SK-MEL-5 (cell line): Measurements from ENCODE around the gene LYZL1. TPM values are rescaled to one million over a fixed set of nuclear protein-coding genes. Genes with fewer than 3 reads are reported as not detected.
"Not testable (repeated sequence)": the region's sequence is repeated elsewhere in the genome, so short reads cannot be mapped to it uniquely, and the experiment has no call there.

Experiments used
- DNase-seq: peaks from one replicate; pipeline ENCODE4 v3.0.0-alpha.2; 2016; ENCODE audit warnings: low read depth, low spot score
- in situ Hi-C: cut with HindIII; loops from 2 replicates; pipeline ENCODE4 v1.10.0; 2016; ENCODE audit warnings: low sequenced_read_pairs, high pct_unique_total_duplicates, low pct_unique_long_range_greater_than_20kb
- polyA plus RNA-seq, 2 experiments: library from polyadenylated mRNA; depleted of rRNA; stranded (reverse); fragments of >200 nt; gene quantifications; 2 replicates each; pipeline ENCODE4 v1.2.3, GENCODE V29; 2015
- total RNA-seq: library from RNA; depleted of rRNA; stranded (reverse); fragments of >200 nt; shearing (Covaris generic); gene quantifications from 2 replicates; pipeline ENCODE4 v1.2.3, GENCODE V29; 2014; rRNA removed

The LYZL1 gene
- total RNA-seq, result not detected in 2 replicates
- polyA plus RNA-seq (2015; cell fraction: cytosol; rRNA removed), result not detected in 2 replicates
- polyA plus RNA-seq (2015; cell fraction: nucleus; rRNA removed), result not detected in 2 replicates

DNA sequence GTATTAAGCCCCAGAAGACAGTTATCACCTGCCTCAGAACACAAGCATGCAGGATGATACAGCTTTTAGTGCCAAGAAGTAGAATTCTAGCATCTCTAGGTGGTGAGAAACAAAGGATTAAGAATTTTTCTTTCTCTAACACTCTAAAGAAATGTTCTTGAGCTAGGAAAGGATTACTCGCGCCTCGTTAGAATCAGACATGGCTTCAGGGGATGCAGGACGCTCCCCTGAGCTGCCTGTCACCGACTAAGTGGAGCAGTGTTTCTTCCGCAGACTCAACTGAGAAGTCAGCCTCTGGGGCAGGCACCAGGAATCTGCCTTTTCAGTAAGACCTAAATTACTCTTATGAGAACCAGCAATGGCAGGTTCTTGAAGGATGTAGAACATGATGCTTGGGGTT lies at the start of gene LYZL1:
LYZL1 (plus strand) TSS at position 165 of the 400 bp plus-strand sequence. CDS start 2,798 bp downstream, outside the sequence.
- in situ Hi-C loops, DNase-seq: not testable (repeated sequence)

DNA sequence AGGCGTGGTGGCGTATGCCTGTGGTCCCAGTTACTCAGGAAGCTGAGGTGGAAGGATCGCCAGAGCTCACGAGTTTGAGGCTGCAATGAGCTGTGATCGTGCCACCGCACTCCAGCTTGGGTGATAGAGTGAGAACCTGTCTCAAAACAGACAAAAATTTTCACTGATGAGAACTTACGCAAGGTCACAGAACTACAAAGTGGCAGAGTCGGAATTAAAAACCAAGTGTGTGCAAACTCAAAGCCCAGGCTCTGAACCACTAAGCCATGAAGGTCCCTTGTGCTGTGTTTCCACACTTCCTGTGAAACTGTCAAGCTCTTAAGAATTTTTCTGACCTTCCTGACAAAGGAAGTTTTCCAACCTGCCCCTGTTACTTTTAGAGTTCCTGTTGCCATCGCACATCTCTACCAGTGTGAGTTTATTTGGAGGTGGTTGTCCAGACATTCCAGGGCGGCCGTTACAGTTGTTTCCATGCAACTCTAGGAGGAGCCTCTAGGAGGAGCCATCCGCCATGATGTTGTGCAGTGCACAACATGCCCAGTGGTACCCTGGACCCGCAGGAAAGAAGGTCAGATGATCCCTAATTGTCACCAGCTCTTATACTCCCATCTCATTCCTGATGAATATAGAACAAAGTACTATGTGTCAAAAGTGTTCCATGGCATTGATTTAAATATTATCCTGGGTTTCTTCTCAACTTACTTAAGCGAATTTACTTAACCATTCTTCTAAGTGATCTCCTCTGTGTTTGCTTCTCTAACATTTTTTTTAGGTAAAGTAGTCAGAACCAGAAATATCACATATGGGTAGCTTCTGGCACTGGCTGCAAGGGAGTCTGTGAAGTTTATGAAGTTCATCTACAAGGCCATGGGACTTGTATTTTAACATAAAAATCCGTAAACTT lies 49.0 kb upstream of the LYZL1 start:
- in situ Hi-C loops, result no loop called here
- DNase-seq, result peak; percentile 60

DNA sequence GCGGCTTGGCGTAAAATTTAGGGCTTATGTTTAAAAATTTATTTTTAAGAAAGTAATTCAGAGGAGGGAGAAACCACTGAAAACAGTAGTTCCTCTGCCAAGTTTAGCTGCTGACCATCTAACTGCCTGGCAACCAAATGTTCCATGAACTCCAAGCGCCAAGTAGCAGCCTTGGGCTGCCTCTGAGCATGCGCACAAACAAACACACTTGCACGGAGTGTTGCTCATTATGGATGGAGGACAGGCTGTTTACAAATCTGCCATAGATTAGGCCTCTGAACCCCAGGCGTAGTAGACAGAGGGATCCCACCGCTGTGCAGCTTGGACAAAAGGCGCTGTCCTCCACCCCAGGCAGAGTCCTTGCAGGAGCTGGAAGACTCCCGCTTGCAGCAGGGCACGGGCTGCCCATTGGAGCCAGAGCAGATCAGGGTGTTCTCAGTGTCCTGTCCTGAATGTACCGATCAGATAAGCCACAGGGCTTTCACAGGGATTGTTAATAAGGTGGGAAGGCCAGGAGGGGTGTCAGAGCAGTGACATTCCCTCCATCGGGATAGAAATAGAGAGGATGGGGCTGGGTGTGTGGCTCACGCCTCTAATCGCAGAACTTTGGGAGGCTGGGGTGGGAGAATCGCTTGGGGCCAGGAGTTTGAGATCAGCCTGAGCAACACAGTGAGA lies 47.7 kb upstream of the LYZL1 start:
- in situ Hi-C loops, result no loop called here
- no peak for DNase-seq

DNA sequence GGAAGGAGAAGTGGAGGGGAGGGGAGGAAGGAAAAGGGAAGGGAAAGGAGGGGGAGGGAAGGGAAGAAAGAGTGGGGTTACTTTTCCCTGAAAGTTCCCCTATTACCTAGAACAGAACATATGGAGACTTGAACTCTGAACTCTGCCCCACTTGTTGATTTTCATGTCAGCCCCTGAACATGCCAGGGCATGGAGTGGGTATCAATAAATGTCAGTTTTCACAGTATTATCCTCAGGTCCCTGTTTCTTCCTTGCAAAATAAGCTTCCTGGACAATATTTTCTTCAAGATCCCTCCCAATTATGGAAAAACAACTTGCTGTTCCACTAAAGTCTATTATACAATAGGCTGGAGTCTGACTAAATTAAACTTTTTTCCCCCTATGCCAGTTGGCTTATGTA lies 46.9 kb upstream of the LYZL1 start:
- DNase-seq, result no peak

DNA sequence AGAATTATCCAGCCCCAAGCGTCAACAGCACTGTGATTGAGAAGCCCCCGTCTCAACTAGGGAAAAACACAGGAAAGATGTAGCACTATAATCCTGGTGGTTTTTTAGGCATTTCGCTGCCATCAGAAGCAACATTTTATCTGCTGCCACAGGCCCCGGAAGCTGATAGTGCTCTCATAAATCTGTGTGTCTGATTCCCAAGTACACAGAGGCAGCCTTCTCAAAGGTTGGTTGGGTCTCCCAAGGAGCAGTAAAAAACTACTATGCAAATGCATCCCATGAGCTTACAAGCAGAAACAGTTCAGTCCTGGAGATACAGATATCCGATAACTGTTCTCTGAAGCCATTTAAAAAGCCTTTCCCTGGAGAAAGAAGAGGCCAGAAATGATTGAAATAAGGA lies 45.8 kb upstream of the LYZL1 start:
- in situ Hi-C loops, result no loop called here

More for the DNA sequence above, 46.9 kb upstream of the LYZL1 start:
- in situ Hi-C loops, result no loop called here

DNA sequence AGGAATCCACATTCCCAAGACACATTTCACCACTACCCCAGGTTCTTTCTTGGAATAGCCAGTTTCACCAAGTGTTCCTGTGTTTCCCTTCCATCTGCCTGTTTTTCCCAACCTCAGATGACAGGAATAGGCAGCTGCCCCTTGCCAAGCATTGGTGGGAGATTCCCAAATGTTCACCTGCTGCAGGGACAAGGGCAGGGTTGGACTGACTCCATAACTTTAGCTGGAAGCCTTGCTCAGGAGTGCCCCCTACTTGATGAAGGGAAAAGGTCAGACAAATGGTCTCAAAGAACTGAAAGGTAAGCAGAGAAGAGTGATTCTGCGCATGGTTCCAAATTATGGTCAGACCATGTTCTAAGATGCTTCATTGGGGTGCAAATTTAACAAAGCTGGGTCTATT lies 45.1 kb upstream of the LYZL1 start:
- in situ Hi-C loops, result no loop called here

More for the DNA sequence above, 45.8 kb upstream of the LYZL1 start:
- DNase-seq, result no peak

DNA sequence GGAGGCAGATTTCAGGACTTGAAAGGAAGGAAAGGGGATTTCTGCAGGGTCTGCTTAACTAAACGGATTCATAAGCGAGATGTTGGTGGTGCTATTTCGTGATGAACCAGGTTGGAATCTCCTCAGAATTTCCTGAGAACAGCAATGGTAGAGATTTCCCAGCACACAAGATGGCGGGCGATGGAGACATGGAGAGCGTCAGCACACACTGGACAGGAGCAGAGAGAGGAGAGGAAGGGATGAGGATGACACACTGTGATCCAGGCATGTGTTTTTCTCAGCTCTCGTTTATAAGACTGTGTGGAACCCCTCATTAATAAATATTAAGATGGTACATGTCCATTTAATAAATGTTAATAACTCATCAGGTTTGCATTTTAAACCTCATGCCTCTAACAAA lies 43.9 kb upstream of the LYZL1 start:
- peak; percentile 81 for DNase-seq
- in situ Hi-C loops, result no loop called here

More for the DNA sequence above, 45.1 kb upstream of the LYZL1 start:
- peak; percentile 82 for DNase-seq

DNA sequence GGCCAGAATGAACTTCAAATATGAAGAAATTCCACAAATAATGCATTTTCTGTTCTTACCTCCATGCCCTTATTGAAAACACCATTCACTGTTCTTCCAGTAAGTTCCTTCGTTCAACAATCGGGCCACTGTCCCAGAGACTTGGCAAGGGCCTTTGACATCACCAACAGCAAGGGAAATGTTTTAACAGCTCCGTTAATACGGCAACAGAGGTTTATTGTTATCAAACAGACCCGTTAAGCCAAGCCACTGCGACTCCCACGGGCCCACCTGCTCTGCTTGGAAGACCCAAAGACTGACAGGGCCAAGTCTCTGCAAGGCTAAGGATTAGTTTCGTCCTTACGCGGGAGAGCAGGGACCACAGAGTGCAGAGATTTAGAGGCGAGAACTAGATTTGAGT lies 43.4 kb upstream of the LYZL1 start:
- DNase-seq, result peak; percentile 99
- in situ Hi-C loops, result no loop called here

DNA sequence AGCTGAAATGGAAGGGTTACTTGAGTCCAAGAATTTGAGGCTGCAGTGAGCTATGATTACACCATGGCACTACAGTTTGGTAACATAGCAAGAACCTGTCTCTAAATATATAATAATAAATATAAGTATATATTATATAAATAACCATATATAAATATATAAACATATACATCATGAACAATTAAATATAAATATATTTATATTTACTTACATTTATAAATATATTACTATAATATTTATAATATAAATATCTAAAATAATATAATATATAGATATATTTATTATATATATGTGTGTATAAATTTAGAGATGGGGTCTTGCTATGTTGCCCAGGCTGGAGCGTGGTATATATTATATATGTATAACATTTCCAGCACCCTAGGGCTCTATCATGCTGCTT lies 42.4 kb upstream of the LYZL1 start:
- DNase-seq, result no peak
- in situ Hi-C loops, result no loop called here

DNA sequence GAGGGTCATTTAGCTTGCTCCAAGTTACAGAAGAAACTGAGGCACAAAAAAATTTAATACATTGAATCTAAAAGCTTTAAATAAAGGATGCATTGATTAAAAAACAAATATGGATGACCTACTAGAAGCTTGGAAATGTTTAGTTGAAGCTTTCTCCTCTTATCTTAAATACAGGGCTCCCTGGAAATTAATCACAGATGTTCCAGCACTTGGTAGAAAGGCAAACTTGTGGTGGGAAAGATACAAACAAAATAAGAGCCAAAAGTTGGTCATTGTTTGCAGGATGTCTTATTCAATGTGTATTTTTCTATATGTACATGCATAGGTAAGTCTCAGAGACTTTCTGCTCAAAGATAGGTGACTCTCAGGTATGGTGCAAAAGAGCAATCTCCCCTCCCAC lies 40.7 kb upstream of the LYZL1 start:
- in situ Hi-C loops, result no loop called here
- no peak for DNase-seq

DNA sequence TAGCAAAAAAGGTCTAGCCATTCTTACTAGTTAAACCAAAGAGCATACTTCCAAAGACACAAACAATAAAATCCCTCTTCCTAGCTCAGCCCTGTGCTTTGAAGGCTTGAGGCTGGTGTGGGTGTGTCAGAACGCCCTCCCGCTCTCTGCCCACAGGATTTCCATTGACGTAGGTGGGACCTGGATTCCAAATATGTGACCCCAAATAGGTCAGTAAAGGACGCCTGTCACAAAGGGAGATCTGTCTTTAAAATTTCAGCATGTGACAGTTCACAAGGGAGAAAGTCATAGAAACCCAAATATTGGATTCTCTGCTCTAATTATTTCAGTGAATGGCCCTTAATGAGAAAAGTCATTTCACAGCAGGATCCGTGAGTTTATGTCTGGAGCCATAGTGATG lies 39.9 kb upstream of the LYZL1 start:
- peak; percentile 98 for DNase-seq
- in situ Hi-C loops, result no loop called here

DNA sequence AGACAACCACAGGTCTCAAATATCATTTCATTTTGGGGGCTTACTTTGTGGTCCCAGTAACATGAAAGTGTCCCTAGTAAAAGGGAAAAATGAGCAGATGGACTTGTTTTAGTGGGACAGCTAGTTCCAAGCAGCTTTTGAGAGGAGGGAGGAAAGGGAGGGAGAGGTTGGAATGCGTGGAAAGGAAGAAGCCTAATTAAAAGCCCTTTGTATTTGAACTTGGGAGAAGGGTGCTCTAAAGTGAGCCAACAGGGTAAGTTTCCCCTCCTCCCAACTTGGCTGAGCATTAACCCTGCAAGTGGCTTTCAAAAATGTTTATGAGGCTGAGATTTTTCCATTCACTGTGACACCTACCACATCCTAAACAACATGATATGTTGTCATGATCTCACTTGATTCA lies 38.8 kb upstream of the LYZL1 start:
- peak; percentile 60 for DNase-seq
- in situ Hi-C loops, result no loop called here

DNA sequence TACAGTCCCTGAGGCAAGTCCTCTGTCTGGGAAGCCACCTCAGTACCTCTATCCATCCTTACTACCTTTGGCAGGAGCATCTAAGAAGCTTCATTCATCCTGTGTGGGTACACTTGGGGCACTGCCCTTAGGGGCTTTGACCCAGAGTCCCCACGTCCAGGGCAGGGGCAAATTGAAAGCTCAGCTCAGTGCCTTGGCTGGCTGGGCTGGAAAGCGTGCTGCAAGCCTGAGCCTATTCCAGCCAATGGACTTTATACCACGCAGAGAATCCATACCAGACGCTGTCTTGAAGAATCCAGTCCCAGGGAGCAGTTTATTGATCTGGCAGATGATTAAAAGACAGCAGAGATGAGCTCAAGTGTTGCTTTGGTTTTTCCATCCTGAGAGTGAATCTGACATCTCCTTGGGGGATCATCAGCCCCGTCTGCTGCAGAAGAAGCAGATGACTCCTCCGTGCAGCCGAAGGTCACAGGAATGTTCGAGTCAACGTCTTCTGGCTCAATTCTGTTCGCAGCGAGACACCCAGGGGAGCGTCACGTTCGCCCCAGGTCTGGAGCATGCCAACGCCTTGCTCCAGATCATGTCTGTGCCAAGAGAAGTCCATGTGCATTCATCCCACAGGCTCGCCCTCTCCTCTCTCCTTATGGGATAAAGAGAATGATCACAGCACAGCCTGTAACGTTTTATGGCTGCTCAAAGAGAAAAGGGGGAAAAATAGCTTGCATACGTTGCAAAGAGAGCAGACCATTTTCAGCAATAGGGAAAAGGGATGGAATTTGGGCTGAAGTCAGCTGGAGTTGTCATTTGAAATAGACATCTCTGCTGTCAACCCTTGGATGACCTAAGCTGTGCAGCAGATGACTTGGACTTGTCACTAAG lies 35.8 kb upstream of the LYZL1 start:
- in situ Hi-C loops, result no loop called here
- no peak for DNase-seq

DNA sequence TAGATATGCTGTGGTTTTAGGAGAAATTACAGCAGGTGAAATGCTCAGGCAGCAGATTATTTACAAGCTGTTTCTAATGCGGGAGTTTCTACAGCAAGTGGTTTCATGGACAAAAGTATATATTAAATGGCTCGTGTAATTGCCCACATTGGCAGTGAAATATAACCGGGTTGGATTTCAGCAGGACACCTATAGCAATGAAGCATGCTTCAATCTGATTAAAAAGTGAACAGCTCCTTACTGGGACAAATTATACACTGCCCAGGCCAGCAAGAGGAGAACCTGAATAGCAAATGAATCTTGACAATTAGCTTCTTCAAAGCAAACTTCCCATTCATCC lies 35.2 kb upstream of the LYZL1 start:
- no peak for DNase-seq
- in situ Hi-C loops, result no loop called here

DNA sequence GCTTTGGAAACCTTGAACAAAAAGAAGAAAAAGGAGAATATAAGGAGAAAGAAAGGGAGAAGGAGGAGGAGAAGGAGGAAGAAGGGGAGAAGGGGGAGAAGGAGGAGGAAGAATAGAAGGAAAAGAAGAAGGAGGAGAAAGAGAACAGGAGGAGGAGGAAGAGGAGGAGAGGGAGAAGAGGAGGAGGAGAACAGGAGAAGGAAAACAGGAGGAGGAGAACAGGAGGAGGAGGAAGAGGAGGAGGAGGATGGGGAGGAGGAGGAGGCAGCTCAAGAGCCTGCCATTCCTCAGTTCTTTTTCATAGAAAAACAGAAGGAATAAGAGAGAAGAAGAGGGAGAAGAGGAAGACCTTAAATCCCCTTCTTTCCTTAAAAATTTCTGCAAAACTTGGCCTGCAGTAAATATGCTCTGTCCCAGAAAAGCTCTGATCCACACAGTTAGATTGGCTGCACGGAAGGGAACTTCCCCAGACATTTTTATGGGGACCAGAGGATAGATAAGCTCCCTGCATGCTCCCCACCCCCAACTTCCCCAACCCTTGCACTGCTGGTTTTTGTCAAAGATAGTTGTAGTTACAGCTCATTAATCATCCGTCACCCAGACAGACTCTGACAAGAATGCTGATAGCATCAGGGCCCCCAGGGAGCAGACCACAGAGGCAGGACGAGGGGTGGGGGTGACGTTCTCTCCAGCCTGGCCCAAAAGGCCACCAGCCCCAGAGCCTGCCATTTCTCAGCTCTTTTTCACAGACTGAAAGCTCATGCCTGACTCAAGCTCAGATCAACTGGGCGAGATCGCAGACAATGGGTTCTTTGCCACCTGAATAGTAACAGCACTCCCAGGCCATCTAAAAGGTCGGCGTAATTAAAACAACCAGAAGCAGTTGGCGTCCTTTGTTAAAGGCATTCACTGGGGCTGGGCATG lies 34.5 kb upstream of the LYZL1 start:
- in situ Hi-C loops, result no loop called here
- DNase-seq, result peak; percentile 60

DNA sequence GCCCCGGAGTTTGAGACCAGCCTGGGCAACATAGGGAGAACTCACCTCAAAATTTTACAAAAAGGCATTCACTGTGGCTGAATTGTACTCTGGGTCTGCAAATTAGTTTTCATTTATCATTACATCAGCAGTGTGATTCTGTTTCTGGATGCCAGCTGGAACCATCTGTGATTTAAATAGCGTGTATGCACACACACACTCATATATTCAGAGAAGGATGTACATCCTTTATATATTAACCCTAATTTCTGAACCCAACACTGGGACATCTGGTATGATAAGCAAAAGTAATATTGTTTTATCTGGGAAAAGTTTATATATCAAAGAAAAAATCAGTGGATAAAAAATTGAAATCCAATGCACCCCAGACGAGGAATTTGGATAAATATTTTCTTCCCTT lies 33.8 kb upstream of the LYZL1 start:
- in situ Hi-C loops, result no loop called here
- DNase-seq, result no peak

DNA sequence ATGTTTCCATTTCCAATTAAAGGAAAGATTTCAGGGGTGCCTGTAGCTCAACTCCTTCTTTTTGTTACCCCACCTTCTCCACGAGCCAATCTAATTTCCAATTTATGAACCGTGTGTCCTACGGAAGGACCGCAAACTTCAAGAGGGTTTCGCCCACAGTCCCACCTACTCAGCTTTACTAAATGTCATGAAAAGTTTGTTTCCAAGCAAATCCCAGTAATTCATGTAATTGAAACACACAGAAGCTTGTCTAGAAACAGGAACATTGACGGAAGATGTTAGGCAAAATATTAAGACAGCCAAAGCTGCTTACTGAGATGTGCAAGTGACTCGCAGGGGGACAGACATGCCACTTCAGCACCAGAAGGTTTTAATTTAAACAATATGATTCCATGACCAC lies 32.9 kb upstream of the LYZL1 start:
- in situ Hi-C loops, result no loop called here
- no peak for DNase-seq
